Measurements from ENCODE around the gene WDR91.

WDR91 gene

GRCh38 chr7:135208102-135208793, 3.1 kb downstream of the WDR91 start:
- no peak for TF ChIP-seq CTCF (IDR thresholded peaks at IDR 0.05)

GRCh38 chr7:135207406-135208101, 3.8 kb downstream of the WDR91 start:
- TF ChIP-seq CTCF (IDR thresholded peaks at IDR 0.05): no peak

- no peak for TF ChIP-seq CTCF (IDR thresholded peaks at IDR 0.05)
Observed at GRCh38 chr7:135206941-135207391, 4.4 kb downstream of the WDR91 start.

GRCh38 chr7:135205850-135206249, 5.5 kb downstream of the WDR91 start:
- TF ChIP-seq CTCF (IDR thresholded peaks at IDR 0.05): no peak

- TF ChIP-seq CTCF (IDR thresholded peaks at IDR 0.05): no peak
Observed at GRCh38 chr7:135204876-135205275, 6.5 kb downstream of the WDR91 start.

GRCh38 chr7:135204341-135204749, 7.0 kb downstream of the WDR91 start:
- TF ChIP-seq CTCF (IDR thresholded peaks at IDR 0.05): no peak

- no peak for TF ChIP-seq CTCF (IDR thresholded peaks at IDR 0.05)
Observed at GRCh38 chr7:135201350-135201749, 10.0 kb downstream of the WDR91 start.

All from LNCAP (cell line).